ENCODE results near the gene ZMYM2. TPM values are rescaled to one million over a fixed set of nuclear protein-coding genes. Genes with fewer than 3 reads are reported as not detected.

The ZMYM2 gene
- total and polyA plus RNA-seq, 10 of the 15 experiments (the other 5 are each of a cell fraction or from before 2014, with no cell fraction given) = 9.5 to 60.4 (median 34.6) TPM

DNA sequence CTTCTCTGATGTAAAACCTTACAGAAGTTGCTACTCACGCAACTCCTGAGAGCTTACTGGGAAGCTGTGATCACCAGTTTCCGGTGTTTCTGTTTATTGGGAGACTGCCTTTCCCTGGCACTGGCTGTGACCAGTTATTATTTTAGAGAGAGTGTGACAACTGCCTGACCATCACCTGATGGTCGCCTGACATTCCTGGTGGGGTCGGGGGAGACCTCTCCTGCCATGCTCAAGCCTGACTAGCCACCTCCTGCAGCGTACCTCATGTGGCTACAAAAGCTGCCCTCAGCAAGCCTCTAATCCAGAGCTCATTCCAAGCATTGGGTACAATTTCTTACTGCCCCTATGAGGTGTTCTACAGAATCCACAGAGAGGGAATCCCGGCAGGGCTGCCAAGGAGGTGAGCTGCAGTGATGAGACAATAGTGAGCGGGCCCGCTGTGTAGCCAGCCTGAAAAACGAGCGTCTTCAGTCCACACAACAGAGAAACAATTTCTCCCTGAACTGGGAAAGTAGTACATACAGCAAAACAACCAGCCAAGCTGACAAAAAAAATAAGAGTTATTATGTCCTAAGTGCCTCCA lies 173.6 kb downstream of the ZMYM2 start (continued):
- TF ChIP-seq, protein P1, sequence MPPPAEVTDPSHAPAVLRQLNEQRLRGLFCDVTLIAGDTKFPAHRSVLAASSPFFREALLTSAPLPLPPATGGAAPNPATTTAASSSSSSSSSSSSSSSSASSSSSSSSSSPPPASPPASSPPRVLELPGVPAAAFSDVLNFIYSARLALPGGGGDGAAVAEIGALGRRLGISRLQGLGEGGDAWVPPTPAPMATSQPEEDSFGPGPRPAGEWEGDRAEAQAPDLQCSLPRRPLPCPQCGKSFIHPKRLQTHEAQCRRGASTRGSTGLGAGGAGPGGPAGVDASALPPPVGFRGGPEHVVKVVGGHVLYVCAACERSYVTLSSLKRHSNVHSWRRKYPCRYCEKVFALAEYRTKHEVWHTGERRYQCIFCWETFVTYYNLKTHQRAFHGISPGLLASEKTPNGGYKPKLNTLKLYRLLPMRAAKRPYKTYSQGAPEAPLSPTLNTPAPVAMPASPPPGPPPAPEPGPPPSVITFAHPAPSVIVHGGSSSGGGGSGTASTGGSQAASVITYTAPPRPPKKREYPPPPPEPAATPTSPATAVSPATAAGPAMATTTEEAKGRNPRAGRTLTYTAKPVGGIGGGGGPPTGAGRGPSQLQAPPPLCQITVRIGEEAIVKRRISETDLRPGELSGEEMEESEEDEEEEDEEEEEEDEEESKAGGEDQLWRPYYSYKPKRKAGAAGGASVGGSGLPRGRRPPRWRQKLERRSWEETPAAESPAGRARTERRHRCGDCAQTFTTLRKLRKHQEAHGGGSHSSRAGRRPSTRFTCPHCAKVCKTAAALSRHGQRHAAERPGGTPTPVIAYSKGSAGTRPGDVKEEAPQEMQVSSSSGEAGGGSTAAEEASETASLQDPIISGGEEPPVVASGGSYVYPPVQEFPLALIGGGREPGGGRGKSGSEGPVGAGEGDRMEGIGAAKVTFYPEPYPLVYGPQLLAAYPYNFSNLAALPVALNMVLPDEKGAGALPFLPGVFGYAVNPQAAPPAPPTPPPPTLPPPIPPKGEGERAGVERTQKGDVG (CRISPR knock-in tag; IDR thresholded peaks at IDR 0.05) = no peak
- TF ChIP-seq HDAC6 (IDR thresholded peaks at IDR 0.05; ENCODE audit: unreplicated experiment) = no peak
- TF ChIP-seq CHD1 (IDR thresholded peaks at IDR 0.05; ENCODE audit: low read depth, low read length) = no peak
- TF ChIP-seq, protein P2, sequence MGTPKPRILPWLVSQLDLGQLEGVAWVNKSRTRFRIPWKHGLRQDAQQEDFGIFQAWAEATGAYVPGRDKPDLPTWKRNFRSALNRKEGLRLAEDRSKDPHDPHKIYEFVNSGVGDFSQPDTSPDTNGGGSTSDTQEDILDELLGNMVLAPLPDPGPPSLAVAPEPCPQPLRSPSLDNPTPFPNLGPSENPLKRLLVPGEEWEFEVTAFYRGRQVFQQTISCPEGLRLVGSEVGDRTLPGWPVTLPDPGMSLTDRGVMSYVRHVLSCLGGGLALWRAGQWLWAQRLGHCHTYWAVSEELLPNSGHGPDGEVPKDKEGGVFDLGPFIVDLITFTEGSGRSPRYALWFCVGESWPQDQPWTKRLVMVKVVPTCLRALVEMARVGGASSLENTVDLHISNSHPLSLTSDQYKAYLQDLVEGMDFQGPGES (IDR thresholded peaks at IDR 0.05) = no peak
- TF ChIP-seq, protein P3, sequence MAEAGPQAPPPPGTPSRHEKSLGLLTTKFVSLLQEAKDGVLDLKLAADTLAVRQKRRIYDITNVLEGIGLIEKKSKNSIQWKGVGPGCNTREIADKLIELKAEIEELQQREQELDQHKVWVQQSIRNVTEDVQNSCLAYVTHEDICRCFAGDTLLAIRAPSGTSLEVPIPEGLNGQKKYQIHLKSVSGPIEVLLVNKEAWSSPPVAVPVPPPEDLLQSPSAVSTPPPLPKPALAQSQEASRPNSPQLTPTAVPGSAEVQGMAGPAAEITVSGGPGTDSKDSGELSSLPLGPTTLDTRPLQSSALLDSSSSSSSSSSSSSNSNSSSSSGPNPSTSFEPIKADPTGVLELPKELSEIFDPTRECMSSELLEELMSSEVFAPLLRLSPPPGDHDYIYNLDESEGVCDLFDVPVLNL (IDR thresholded peaks at IDR 0.05; ENCODE audit: low read depth, low read length) = no peak
- TF ChIP-seq, protein P4, sequence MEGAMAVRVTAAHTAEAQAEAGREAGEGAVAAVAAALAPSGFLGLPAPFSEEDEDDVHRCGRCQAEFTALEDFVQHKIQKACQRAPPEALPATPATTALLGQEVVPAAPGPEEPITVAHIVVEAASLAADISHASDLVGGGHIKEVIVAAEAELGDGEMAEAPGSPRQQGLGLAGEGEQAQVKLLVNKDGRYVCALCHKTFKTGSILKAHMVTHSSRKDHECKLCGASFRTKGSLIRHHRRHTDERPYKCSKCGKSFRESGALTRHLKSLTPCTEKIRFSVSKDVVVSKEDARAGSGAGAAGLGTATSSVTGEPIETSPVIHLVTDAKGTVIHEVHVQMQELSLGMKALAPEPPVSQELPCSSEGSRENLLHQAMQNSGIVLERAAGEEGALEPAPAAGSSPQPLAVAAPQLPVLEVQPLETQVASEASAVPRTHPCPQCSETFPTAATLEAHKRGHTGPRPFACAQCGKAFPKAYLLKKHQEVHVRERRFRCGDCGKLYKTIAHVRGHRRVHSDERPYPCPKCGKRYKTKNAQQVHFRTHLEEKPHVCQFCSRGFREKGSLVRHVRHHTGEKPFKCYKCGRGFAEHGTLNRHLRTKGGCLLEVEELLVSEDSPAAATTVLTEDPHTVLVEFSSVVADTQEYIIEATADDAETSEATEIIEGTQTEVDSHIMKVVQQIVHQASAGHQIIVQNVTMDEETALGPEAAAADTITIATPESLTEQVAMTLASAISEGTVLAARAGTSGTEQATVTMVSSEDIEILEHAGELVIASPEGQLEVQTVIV (IDR thresholded peaks at IDR 0.05; ENCODE audit: borderline replicate concordance, partially characterized antibody) = no peak
- TF ChIP-seq, protein P5, sequence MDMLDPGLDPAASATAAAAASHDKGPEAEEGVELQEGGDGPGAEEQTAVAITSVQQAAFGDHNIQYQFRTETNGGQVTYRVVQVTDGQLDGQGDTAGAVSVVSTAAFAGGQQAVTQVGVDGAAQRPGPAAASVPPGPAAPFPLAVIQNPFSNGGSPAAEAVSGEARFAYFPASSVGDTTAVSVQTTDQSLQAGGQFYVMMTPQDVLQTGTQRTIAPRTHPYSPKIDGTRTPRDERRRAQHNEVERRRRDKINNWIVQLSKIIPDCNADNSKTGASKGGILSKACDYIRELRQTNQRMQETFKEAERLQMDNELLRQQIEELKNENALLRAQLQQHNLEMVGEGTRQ (IDR thresholded peaks at IDR 0.05; ENCODE audit: borderline replicate concordance, low read depth, low read length) = no peak
- TF ChIP-seq FOS (IDR thresholded peaks at IDR 0.05; ENCODE audit: borderline replicate concordance, extremely low read depth, insufficient read length) = no peak
- TF ChIP-seq BCL11A (IDR thresholded peaks at IDR 0.05; ENCODE audit: low read depth, low read length) = no peak
- no peak for TF ChIP-seq CHD2 (IDR thresholded peaks at IDR 0.05; ENCODE audit: borderline replicate concordance, low read depth, low read length)
